Kidney capillary endothelial cell (primary cell): ENCODE data around the gene NYAP2.

Experiments
- DNase-seq: peaks from one replicate; pipeline ENCODE4 v3.0.0-alpha.2; 2018; ENCODE audit warnings: low spot score

Gene NYAP2

GRCh38 chr2:225559072-225559415, 159.5 kb downstream of the NYAP2 start:
- DNase-seq: no peak

- no peak for DNase-seq
Measured at GRCh38 chr2:225566798-225567197, 167.3 kb downstream of the NYAP2 start.

GRCh38 chr2:225569995-225570394, 170.5 kb downstream of the NYAP2 start:
- no peak for DNase-seq

- DNase-seq: no peak
Measured at GRCh38 chr2:225573603-225574002, 174.1 kb downstream of the NYAP2 start.

GRCh38 chr2:225574582-225575138, 175.2 kb downstream of the NYAP2 start:
- DNase-seq: no peak

GRCh38 chr2:225581135-225581534, 181.6 kb downstream of the NYAP2 start:
- no peak for DNase-seq

- no peak for DNase-seq
Measured at GRCh38 chr2:225581906-225582305, 182.4 kb downstream of the NYAP2 start.

- no peak for DNase-seq
Measured at GRCh38 chr2:225582355-225583116, 183.0 kb downstream of the NYAP2 start.

- DNase-seq: no peak
Measured at GRCh38 chr2:225584796-225585195, 185.3 kb downstream of the NYAP2 start.

- no peak for DNase-seq
Measured at GRCh38 chr2:225590932-225591331, 191.4 kb downstream of the NYAP2 start.

GRCh38 chr2:225597911-225598310, 198.4 kb downstream of the NYAP2 start:
- DNase-seq: no peak

GRCh38 chr2:225598426-225598825, 198.9 kb downstream of the NYAP2 start:
- DNase-seq: no peak

GRCh38 chr2:225598897-225599296, 199.4 kb downstream of the NYAP2 start:
- no peak for DNase-seq

- DNase-seq: no peak
Measured at GRCh38 chr2:225599856-225600255, 200.3 kb downstream of the NYAP2 start.

- no peak for DNase-seq
Measured at GRCh38 chr2:225600444-225600843, 200.9 kb downstream of the NYAP2 start.

- no peak for DNase-seq
Measured at GRCh38 chr2:225600865-225601264, 201.4 kb downstream of the NYAP2 start.

- no peak for DNase-seq
Measured at GRCh38 chr2:225602205-225602604, 202.7 kb downstream of the NYAP2 start.

- no peak for DNase-seq
Measured at GRCh38 chr2:225608136-225608535, 208.6 kb downstream of the NYAP2 start.

- no peak for DNase-seq
Measured at GRCh38 chr2:225612636-225613035, 213.1 kb downstream of the NYAP2 start.

- no peak for DNase-seq
Measured at GRCh38 chr2:225614915-225615314, 215.4 kb downstream of the NYAP2 start.

GRCh38 chr2:225615514-225615913, 216.0 kb downstream of the NYAP2 start:
- no peak for DNase-seq

GRCh38 chr2:225616372-225616771, 216.9 kb downstream of the NYAP2 start:
- DNase-seq: no peak

GRCh38 chr2:225616848-225617247, 217.3 kb downstream of the NYAP2 start:
- no peak for DNase-seq

GRCh38 chr2:225620227-225620626, 220.7 kb downstream of the NYAP2 start:
- DNase-seq: no peak
